CD4-positive, alpha-beta T cell treated with Interleukin-1 beta for 1 hour (primary cell): Measurements from ENCODE around the gene TMEM119.
"Not testable (repeated sequence)": the region's sequence is repeated elsewhere in the genome, so short reads cannot be mapped to it uniquely, and the experiment has no call there.

Experiments
- DNase-seq, 2 donors: peaks; one replicate each; pipeline ENCODE4 v3.0.0-alpha.2; 2020 to 2022

Gene TMEM119

DNA sequence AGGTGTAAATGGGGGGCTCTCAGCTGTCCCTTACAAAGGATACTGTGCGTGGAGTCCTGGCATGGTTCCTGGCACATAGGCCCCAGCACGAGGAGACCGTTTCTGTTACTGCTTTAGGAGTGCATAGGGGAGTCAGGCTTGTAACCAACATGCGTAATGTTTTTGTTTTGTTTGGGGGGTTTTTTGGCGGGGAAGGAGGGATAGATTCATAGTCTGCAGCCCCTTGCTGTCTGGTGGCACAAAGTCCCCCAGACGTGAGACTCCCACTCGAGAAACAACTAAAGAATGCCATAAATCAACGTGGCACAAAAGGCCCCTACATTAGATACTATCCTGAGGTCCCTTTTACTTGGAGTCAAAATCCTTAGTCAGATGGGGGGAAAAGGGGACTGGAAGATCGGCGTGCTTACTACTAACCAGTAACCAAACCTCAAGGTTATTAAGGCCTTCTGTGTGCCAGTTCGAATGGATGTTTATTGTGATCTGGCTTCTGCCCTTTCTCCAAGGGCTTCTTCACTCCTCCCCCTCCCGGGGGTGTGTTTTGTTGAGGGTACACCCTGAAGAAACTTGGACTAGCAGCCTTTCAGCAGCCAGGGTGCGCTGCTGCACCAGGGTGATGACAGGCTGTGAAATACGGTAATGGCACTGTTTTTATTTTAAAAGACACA lies 34.6 kb downstream of the TMEM119 start:
- peak; percentile 89 to 90 for DNase-seq

DNA sequence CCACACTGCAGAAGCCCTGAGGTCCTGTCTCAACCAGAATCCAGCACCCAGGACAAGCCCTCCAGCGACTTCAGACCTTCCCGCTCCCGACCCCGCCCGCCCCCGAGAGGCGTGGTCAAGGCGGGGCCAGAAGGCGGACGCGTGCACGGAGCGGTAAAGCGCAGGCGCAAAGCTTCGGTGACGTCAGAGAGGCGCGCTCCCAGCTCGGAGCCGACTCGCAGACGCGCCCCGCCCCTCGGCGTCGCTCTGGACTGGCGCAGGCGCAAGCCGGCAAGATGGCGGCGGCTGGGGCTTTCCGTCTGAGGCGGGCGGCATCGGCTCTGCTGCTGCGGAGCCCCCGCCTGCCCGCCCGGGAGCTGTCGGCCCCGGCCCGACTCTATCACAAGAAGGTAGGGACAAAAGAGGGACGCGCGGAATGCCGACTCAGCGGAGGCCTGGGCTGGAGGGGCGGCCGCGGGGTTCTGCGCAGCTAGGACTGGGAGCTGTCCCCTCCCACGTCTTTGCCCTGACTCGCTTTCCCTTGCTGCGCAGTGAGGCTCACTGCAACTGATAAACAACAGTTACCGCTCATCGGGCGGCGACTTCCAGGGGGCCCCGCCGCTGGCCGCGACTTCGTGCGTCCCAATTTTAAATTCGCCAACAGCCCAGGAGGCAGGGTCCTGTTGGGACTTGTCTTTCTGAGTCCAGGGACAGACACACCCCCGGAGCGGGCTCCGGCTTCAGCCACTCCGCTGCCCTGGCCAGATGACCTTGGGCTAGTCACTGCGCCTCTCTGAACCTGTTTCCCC lies 35.3 kb downstream of the TMEM119 start, which contains the start of gene ISCU:
Gene ISCU, plus strand, starts transcription at position 249 of the 788 bp plus-strand sequence. Its CDS starts 27 bp downstream, at position 276.
- DNase-seq, result peak; percentile 98 to 99

DNA sequence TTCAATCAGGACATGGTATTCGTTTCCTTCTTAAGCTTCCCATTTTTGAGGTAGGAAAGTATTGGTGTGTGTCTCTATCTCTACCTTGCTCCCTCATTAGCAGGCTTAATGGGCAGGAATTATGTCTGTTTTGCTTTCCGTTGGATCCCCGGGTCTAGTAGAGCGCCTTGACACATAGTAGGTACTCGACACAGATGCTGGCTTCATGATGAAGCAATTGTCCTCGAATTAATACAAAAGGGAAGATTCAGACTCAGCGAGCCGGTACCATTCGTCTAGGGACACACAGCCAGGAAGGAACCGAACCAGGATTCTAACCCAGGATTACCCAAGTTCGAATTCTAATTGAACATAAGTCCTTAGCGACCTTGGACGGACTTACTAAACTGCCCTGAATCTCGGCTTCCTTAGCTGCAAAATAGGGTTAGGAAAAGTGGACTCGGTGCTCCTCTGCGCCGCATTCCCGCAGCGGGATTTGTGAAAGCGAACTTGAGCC lies 36.0 kb downstream of the TMEM119 start:
- no peak for DNase-seq

DNA sequence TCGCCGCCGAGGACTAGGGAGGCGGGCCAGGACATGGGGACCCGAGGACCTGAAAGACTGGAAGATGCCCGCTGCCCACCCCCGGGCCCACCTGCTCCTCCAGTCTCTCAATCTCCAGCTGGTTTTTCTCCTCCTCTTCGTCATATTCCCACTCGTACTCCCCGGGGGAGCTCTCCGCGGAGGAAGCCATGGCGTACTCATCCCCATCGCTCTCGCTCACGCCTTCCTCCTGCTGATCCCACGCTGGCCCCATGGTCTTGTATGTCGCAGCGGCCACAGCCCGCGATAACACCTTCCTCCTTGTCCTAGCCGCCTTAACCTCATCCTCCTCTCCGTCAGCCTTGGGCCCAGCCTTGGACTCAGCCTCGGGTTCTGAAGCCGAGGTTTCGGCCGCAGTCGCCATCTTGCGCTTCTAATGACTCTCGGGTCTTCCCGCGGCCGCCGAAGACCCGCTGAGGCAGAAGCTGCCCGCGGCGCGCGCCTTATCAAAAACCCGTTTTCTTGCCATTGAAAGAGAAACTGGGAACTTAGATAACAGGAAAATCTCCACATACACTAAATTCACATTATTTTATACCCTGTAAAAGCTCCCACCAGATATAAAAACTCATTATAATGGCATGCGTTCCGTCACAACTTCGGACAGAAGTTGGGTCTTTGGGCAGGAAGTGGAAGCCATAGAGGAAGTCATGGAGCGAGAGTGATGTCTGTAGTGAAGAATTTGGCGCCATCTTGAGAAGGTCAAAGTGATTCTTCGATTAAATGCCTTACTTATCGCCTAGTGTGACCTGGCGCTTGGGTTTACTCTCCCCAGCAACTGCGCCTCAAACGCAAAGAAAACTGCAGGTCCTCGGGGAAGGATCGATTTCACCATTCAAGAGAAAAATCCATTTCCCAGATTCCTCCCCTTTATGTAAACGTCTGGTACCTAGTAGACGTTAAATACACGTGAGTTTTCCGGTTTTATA lies 36.8 kb downstream of the TMEM119 start, which contains the start of gene SART3:
Gene SART3, minus strand, starts transcription at position 422 of the 968 bp plus-strand sequence. Its CDS starts 19 bp downstream, at position 403.
- peak; percentile 80 to 89 for DNase-seq

DNA sequence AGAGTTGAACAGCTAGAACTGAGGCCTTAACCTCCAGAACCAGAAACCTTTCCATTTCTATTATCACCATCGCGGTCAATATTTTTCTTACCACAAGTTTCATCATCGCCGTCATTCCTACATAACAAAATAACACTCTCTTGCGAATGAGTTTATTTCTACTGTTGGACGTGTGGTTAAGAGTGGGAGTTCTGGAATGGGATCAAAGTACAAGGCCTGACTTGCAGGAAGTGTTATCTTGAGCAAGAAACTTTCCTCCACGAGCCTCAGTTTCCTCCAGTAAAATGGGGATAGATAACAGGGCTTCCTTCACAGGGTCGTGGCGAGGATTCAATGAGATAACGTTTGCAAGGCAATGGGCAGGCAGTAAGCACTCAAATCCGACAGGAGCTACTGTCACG lies 37.6 kb downstream of the TMEM119 start:
- no peak for DNase-seq

DNA sequence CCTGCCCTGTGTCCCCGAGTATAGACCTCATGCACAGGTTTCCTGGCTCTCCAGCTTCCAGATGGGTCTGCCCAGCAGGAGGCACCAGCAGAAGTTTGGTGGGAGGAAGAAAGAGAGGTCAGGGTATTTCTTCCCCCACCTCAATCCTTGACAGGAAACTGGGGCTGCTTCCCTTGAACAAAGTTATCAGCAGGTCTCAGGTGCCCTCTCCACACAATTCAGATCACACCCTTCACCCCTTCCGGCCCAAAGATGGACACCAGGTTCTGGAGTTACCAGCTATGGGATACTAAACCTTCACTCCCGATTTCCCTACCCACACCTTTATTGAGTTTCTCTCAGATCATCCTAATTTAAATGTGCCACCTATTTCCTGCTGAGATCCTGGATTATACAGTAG lies 38.1 kb downstream of the TMEM119 start:
- no peak for DNase-seq

DNA sequence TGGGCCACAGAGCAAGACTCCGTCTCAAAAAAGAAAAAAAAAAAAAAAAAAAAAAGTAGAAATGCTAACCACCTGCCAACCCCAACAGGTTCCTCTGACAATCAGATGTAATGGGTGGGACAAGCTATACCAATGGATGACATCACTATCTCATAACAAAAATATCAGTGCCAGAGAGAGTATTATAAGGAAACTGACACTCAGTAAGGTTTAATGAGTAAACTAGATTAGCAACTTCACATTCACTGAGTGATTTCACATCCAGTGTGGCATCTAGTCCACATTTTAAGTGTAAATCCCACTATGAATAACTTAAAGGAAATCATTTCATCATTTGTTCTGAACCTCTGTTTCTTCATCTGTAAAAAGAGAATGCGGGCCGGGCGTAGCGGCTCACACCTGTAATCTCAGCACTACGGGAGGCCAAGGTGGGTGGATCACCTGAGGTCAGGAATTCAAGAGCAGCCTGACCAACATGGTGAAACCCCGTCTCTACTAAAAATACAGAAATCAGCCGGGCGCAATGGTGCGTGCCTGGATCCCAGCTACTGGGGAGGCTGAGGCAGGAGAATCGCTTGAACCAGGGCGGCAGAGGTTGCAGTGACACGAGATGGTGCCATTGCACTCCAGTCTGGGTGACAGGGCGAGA lies 38.8 kb downstream of the TMEM119 start:
- DNase-seq, result no peak

DNA sequence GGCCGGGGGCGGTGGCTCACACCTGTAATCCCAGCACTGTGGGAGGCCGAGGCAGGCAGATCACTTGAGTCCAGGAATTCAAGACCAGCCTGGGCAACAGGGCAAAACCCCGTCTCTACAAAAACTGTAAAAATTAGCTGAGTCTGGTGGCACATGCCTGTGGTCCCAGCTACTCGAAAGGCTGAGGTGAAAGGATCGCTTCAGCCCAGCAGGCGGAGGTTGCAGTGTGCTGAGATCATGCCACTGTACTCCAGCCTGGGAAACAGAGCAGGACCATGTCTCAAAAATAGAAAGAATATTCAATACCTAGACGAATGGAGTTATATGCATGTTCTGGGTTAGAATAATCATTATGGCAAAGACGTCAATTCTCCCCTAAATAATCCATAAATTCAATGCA lies 42.5 kb downstream of the TMEM119 start:
- not testable (repeated sequence) for DNase-seq

DNA sequence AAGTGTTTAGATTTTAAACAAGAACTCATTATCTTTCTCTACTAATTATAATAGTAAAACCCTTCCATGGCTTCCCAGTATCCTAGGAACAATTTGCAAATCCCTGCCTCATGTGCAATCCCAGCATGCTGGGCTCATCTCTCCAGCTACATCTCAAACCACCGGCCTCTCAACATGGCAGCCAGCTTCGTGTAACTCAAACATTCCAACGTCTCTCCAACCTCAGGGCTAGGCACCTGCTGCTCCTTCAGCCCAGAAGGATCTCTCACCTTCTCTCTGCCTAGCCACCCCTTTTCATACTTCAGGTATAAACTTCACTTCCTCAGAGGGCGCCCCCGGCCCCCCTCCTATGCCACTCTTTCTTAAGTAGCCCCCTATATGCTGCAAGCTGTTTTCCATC lies 44.1 kb downstream of the TMEM119 start:
- no peak for DNase-seq

DNA sequence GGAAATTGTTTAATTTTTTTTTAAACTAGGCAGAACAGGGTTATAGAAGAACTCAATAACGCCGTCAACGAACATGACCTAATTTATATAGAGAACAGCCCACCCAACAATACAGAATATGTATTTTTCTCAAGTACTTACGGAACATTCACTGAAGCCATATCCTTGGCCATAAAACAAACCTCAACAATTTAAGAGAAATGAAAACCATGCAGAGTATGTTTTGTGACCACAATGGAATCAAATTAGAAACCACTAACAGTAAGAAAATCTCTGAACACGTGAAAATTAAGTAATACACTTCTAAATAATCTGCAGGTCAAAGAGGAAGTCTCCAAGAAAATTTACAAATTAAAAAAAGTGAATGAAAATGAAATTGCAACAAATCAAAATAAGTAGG lies 46.3 kb downstream of the TMEM119 start:
- no peak for DNase-seq

DNA sequence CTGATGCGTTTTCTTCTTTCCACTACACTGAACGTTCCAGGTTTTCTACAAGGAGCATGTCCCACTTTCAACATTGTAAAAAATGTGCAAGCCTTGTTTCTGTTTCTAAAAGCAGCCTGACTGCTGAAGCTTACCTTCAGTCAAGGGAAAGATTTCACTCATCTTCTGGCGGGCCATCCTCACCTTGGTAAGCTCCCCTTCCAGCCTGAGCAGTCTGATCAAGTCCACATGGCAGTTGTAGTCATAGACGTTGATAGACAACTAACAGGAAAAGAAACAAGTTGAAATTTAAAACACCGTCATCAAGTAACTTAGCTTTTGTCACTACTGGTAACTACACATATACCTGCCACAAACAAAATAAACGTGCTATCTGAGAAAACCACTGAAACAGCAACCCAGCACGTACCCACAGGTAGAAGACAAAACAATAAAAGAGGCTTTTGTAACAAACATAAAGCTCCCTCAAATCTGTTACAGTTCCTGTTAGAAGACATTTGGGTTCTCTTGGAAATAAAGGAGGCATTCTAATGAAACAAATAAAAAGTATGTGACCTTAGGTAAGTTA lies 48.8 kb downstream of the TMEM119 start:
- no peak for DNase-seq

DNA sequence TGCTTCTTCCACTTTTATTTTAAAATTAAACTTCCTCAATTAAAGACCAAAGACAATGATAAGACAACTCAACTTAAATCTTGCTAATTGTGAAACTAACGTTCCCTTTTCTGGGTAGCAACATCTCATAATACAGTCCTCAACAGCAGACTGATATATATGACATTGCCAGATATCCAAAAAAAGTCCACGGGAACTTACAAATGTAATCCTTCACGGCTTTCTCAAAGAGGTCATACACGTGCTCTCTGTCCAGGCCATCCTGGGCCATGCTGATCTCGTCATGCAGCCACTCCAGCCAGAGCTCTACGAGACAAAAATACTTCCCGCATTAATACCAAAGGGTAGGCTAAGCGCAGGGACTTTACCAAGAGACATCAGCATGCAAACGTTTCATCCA lies 50.2 kb downstream of the TMEM119 start:
- no peak for DNase-seq

DNA sequence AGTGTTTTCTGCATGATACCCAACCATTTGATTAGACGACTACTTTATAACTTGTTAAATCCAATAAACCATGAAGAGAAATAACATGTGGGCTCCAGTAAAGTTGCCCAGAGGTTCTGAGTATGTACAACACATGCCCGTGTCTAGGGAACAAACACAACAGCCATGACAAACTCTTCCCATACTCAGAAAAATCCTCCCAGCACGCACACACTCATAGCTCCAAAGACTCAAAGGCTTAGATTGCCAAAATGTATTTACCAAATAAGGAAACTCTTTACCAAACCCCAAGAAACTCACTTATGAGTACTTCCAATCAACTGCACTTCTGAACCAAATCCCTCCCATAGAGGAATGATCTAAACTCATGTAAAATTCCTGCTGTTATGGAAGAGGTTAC lies 54.2 kb downstream of the TMEM119 start:
- DNase-seq, result no peak

DNA sequence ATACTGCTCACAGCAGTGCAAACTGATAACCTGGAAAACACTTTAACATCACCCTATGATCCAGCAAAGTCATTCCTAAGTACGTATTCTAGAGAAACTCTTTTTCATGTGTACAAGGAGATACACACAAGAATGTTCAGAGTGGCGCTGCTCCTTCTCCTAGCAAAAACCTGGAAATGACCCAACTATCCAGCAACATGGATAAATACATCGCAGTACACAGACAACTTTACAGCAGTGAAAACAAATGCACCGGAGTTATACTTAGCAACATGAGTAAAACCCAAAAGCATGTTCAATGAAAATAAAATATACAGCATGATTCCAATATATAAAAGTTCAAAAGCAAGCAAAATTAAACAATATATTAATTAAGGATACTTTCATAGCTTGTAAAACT lies 55.6 kb downstream of the TMEM119 start:
- DNase-seq, result no peak
